Measurements from ENCODE around the gene ENTPD6. TPM values are rescaled to one million over a fixed set of nuclear protein-coding genes. Genes with fewer than 3 reads are reported as not detected.
"Not testable (repeated sequence)": the region's sequence is repeated elsewhere in the genome, so short reads cannot be mapped to it uniquely, and the experiment has no call there.

The ENTPD6 gene
- total RNA-seq, 2 experiments from 2014 or later, result 33.8 to 45.6 TPM

DNA sequence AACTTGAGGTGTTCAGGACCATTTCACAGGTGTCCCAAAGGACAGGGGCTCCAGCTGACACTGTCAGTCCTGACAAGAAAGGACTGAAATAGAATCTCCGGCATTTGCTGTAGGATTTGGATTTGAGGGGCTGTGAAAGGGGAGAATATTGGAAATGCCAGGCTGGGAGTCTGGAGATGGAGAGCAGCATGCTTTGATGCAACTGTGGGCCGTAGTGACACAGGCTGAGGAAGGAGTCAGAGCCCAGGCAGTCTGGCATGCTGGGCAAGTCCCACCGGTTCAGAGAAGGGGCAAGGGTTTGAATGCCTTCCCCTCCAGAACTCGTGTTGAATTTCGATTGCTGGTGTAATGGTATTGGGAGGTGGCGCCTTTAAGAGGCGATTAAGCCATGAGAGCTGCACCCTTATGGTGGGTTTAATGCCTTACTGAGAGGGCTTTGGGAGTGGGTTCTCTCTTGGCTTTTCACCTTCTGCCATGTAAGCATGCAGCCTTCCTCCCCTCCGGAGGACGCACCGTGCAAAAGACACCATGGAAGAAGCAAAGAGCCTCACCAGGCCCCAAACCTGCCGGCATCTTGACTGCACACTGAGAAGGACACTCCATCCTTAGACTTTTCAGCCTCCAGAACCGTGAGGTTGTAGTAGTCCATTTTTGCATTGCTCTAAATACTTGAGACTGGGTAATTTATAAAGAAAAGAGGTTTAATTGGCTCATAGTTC lies 43.0 kb downstream of the ENTPD6 start:
- POLR2A ChIA-PET, result no interaction called here
- DNase-seq, result no peak
- H3K4me1 Mint-ChIP-seq, result peaks cover 14% of the 10 kb centered on the region
- CTCF ChIA-PET, result interaction anchor here (1.5 kb wide), 1 partner anchor 12 kb away, joined by 5 read pairs; no protein-coding TSS in a partner anchor
- H3K36me3 Mint-ChIP-seq (ENCODE audit: low read depth), result no peaks in the 10 kb centered on the region
- H3K27ac Mint-ChIP-seq, result no peak overlapping the region
- H3K9me3 Mint-ChIP-seq, result no peaks in the 10 kb centered on the region
- H3K27me3 Mint-ChIP-seq, result peaks cover 14% of the 10 kb centered on the region
- no peak overlapping the region for H3K4me3 Mint-ChIP-seq

DNA sequence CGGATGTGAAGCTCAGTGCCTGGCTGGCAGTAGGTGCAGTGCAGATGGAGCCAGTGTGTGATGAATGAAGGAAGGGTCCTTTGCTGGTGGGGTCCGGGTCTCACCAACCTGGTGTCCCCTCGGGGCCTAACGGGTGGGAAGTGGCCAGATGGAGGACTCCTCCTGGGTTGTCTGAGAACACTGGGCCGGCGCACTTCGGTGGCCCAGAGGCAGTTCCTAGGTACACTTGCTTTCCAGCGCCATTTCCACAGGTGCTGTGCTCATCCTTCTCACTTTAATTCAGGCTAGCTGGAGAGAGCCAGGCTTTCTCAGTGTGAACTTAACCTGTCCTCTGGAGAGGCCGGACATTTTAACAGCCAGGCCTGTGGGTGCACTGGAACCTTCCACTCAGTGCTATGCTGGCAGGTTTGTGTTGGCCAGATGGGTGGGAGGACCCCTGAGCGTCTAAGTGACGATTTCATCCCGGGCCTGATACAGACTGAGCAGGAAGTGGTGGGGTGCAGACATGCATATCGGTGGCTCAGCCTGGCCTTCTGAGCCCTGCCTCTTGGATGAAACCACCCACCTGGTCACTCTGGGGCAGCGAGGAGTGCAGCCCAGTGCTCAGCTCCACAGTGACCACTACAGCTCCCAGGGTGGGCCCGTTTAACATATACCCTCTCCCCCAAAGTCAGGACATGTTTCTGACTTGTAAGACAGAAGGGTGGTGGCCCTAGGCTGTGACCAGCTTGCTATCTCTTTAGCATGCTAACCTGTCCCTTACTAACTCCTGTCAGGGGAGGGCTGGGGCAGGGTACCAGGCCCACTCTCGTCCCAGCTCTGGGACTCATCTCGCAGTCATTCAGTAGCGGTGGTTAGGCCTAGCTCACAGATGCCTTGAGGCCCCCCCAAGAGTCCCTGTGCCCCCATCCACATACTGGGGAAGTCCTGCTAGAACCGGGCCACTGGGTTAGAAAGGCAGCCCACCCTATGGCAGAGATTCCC lies 44.2 kb downstream of the ENTPD6 start:
- Mint-ChIP-seq H3K9me3 (no peaks in the 10 kb centered on the region), H3K36me3 (ENCODE audit: low read depth) (no peaks in the 10 kb centered on the region), H3K4me3 (no peak overlapping the region), H3K4me1 (peaks cover 14% of the 10 kb centered on the region), H3K27me3 (peaks cover 15% of the 10 kb centered on the region), H3K27ac (no peak overlapping the region)
- CTCF ChIA-PET, result interaction anchor here (1.5 kb wide), 1 partner anchor 13 kb away, joined by 5 read pairs; no protein-coding TSS in a partner anchor
- DNase-seq, result no peak
- POLR2A ChIA-PET, result no interaction called here

DNA sequence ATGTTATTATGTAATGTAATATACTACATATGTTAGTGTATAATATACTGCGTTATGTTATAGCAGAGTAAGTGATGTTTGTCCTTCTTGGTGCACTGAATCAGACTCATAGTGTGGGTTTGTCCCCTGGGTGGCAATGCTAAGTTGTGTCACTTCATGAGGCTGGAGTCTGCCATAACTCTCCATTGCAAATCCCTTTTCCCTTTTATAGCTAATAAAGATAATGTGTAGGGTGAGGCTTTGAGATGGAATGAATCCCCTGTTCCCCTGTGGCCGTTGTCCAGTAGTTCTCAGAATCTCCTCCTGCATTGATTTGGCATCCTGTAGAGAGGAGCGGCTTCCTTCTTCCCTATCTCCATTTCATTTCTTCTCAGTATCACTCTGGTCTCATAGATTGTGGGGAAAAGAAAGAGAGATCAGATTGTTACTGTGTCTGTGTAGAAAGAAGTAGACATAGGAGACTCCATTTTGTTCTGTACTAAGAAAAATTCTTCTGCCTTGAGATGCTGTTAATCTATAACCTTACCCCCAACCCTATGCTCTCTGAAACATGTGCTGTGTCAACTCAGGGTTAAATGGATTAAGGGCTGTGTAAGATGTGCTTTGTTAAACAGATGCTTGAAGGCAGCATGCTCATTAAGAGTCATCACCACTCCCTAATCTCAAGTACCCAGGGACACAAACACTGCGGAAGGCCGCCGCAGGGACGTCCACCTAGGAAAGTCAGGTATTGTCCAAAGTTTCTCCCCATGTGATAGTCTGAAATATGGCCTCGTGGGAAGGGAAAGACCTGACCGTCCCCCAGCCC lies 45.5 kb downstream of the ENTPD6 start:
- CTCF ChIA-PET; H3K27ac Mint-ChIP-seq; H3K36me3 Mint-ChIP-seq (ENCODE audit: low read depth); DNase-seq; H3K4me3 Mint-ChIP-seq; H3K9me3 Mint-ChIP-seq; POLR2A ChIA-PET: not testable (repeated sequence)
- Mint-ChIP-seq H3K4me1 (peaks cover 14% of the 10 kb centered on the region), H3K27me3 (peaks cover 15% of the 10 kb centered on the region)

DNA sequence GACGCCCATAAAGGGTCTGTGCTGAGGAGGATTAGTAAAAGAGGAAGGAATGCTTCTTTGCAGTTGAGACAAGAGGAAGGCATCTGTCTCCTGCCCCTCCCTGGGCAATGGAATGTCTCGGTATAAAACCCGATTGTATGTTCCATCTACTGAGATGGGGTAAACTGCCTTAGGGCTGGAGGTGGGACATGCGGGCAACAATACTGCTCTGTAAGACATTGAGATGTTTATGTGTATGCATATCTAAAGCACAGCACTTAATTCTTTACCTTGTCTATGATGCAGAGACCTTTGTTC lies 46.1 kb downstream of the ENTPD6 start:
- H3K9me3 Mint-ChIP-seq; CTCF ChIA-PET; H3K4me3 Mint-ChIP-seq; DNase-seq; POLR2A ChIA-PET; H3K36me3 Mint-ChIP-seq (ENCODE audit: low read depth); H3K27ac Mint-ChIP-seq: not testable (repeated sequence)
- H3K4me1 Mint-ChIP-seq, result peaks cover 14% of the 10 kb centered on the region
- H3K27me3 Mint-ChIP-seq, result peaks cover 21% of the 10 kb centered on the region

DNA sequence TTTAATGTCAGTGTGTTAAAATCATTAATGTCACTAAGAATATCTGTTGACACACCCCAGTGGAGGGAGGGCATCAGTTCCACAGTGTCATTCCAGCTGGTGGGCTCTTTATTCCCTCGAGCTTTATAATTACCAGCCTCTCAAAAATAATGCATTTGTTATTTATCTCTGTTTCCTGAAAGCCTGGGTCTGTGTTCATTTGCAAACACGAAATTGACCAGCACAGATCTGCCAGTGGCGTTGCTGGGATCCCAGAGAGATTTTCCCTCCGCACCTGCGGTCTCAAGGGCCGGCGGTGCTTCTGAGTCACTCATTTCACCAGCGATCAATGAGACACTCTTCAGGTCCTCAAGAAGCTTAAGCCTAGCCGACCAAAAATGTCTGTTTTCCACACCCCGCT lies 46.7 kb downstream of the ENTPD6 start:
- Mint-ChIP-seq H3K4me1 (peaks cover 19% of the 10 kb centered on the region), H3K9me3 (no peaks in the 10 kb centered on the region), H3K36me3 (ENCODE audit: low read depth) (no peaks in the 10 kb centered on the region), H3K27ac (no peak overlapping the region), H3K27me3 (peaks cover 24% of the 10 kb centered on the region), H3K4me3 (no peak overlapping the region)
- CTCF ChIA-PET, result no interaction called here
- DNase-seq, result no peak
- POLR2A ChIA-PET, result no interaction called here

DNA sequence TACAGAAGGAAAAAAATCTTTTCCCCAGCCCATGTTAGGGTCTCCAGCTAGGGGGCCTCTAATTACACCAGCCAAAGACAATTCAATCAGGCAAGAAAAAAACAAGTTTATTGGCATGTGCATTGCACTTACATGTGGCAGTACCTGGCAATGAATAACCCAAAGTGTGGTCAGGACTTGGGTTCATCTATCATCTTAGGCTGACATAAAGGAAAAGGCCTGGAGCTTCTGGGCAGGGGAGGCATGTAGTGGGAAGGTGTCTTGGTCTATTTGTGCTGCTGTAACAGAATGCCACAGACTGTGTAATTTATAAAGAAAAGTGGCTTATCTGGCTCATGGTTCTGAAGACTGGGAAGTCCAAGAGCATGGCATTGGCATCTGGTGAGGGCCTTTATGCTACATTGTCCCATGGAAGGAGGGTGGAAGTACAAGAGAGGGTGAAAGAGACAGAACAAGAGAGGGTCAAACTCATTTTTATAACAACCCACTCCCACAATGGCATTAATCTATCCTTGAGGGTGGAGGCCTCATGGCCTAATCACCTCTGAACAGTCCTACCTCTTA lies 48.0 kb downstream of the ENTPD6 start:
- CTCF ChIA-PET, result interaction anchor here (0.6 to 1.0 kb wide), 2 partner anchors 9 to 505 kb away, joined by 3 to 5 read pairs; no protein-coding TSS in a partner anchor

DNA sequence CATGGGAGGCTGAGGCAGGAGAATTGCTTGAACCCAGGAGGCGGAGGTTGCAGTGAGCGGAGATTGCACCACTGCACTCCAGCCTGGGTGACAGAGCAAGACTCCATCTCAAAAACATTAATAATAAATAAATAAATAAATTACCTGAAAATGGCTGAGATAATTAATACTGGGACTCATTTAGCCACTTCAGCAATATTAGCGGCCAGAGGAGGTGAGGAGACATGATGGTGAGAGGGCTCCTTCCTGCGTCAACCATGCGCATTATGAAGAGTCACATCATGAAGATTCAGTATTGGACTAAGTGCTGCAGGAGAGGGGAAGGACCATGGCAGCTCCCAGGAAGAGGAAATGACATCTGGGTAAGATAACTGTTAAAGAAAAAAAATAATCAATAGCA lies 49.5 kb downstream of the ENTPD6 start:
- POLR2A ChIA-PET, result no interaction called here
- no peak overlapping the region for H3K4me3 Mint-ChIP-seq
- H3K4me1 Mint-ChIP-seq, result peaks cover 18% of the 10 kb centered on the region
- H3K9me3 Mint-ChIP-seq, result no peaks in the 10 kb centered on the region
- H3K27me3 Mint-ChIP-seq, result peaks cover 24% of the 10 kb centered on the region
- no peak for DNase-seq
- no peaks in the 10 kb centered on the region for H3K36me3 Mint-ChIP-seq (ENCODE audit: low read depth)
- no peak overlapping the region for H3K27ac Mint-ChIP-seq
- CTCF ChIA-PET, result no interaction called here

More for the DNA sequence above, 48.0 kb downstream of the ENTPD6 start:
- no peaks in the 10 kb centered on the region for H3K36me3 Mint-ChIP-seq (ENCODE audit: low read depth)
- POLR2A ChIA-PET, result no interaction called here
- no peak overlapping the region for H3K27ac Mint-ChIP-seq
- DNase-seq, result no peak
- peaks cover 8% of the 10 kb centered on the region for H3K4me1 Mint-ChIP-seq
- peaks cover 24% of the 10 kb centered on the region for H3K27me3 Mint-ChIP-seq
- no peak overlapping the region for H3K4me3 Mint-ChIP-seq
- H3K9me3 Mint-ChIP-seq, result no peaks in the 10 kb centered on the region

DNA sequence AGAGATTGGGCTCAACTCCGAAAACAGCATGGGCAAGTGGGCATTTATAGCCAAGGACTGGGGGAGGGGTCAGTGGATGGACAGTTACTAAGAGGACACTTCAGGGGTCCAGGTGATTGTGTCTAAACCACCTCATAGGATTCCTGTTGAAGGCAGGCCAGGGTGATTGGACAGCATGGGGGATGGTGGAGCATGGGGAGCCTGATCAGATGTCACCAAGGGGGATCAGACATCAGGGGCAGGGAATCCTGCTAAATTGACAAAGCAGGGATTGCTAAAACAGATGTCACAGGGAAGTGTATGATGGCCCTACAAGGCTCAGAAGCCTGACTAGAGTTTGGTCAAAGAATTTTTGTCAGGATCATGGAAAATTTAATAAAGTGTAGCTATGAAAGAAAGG lies 49.9 kb downstream of the ENTPD6 start:
- Mint-ChIP-seq H3K27me3 (peaks cover 24% of the 10 kb centered on the region), H3K36me3 (ENCODE audit: low read depth) (no peaks in the 10 kb centered on the region), H3K4me1 (peaks cover 23% of the 10 kb centered on the region), H3K27ac (no peak overlapping the region), H3K9me3 (no peaks in the 10 kb centered on the region), H3K4me3 (no peak overlapping the region)
- POLR2A ChIA-PET, result no interaction called here
- no peak for DNase-seq
- CTCF ChIA-PET, result no interaction called here

DNA sequence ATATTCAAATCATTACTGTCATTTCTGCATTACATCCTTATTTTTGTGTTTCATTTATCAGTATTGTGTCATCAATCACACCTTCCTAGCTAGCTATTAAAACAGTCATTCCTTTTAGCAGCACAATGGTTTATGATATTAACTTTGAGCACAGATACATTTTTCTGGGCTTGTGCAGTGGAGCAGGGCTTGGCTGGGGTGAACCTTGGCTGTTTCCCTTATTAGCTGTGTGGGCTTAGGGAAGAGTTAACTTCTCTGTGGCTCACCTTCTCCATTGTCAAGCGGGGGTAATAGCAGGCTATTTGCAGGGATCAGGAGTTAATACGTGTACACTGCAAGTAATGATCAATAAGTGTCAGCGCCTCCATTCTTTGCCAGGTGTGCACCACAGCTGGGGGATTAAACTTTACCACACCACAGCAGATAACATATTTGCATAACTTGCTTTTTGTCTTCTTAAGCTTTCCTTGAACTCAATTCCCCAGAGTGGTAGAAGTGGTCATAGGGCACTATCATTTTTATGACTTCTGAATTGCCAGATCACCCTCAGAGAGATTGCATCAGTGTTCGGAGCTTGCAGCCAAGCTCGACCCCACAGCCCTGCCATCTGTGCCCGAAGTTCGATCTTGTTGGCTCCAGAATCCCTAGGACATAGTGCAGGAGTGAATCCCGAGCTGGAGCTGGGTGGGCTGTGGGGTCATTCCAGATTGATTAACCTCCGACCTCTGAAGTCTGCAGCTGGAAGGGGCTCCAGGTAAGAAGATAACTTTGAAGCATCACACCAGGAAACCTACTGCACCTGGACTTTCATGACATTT lies 50.9 kb downstream of the ENTPD6 start:
- Mint-ChIP-seq H3K36me3 (ENCODE audit: low read depth) (peaks cover 6% of the 10 kb centered on the region), H3K4me1 (peaks cover 31% of the 10 kb centered on the region), H3K4me3 (peak overlapping the region; percentile 91), H3K27me3 (peaks cover 20% of the 10 kb centered on the region), H3K27ac (no peak overlapping the region), H3K9me3 (no peaks in the 10 kb centered on the region)
- POLR2A ChIA-PET, result no interaction called here
- DNase-seq, result no peak
- CTCF ChIA-PET, result interaction anchor here (1.4 to 1.7 kb wide), 3 partner anchors 12 to 23 kb away, joined by 3 to 4 read pairs (median 4); no protein-coding TSS in a partner anchor

DNA sequence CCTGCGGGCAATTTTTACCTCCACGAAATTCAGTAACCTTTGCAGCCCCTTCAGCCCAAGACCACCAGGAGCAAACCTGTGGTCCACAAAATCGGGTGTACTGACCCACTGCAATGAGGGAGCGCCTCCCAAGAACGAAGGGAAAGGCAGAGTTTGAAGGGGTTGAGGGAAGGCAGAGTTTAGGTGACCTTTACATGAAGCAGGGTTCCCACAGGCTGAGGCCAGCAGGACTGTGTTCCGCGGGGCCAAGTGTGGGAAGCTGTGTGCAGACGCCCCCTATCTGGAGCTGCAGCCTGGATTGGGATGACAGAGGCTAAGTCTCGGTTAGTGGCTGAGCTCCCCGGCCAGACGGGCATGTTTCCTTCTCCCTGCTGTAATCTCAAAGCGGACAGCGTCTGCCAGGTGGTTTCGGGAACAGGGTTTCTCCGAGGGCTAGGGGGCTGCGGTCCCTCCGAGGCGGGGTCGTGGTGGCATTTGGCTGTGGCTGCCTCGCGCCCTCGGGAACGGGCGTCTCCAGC lies 51.5 kb downstream of the ENTPD6 start:
- Mint-ChIP-seq H3K4me1 (peaks cover 37% of the 10 kb centered on the region), H3K4me3 (peak overlapping the region; percentile 91), H3K27ac (peak overlapping the region; percentile 52), H3K36me3 (ENCODE audit: low read depth) (peaks cover 7% of the 10 kb centered on the region), H3K27me3 (peaks cover 17% of the 10 kb centered on the region), H3K9me3 (no peaks in the 10 kb centered on the region)
- DNase-seq, result no peak
- ChIA-PET CTCF (interaction anchor here (1.4 to 1.7 kb wide), 3 partner anchors 11 to 22 kb away, joined by 3 to 4 read pairs (median 4); no protein-coding TSS in a partner anchor), POLR2A (no interaction called here)

DNA sequence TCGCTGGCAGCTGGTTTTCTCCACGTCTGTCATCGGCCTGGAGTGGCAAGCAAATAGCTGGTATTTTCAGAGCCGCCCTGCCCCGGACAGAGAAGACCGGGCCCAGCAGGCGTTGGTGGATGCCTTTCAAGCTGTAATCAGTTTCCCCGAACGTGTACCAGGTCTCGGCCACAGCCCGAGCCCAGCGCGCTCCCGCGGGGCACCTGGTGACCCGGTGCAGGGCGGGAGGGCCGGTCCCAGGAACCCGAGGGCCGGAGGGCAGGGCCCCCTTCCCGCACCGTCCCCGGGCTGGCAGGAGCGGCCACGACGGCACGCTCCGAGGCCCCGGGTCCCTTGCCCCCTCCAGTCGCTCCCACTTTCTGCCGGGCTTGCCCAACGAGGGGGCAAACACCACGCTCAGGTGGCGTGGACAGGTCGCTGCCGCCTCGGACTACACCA lies 52.0 kb downstream of the ENTPD6 start:
- CTCF ChIA-PET, result interaction anchor here (1.4 to 1.7 kb wide), 3 partner anchors 11 to 22 kb away, joined by 3 to 4 read pairs (median 4); no protein-coding TSS in a partner anchor
- Mint-ChIP-seq H3K9me3 (no peaks in the 10 kb centered on the region), H3K27me3 (peaks cover 12% of the 10 kb centered on the region), H3K4me3 (peak overlapping the region; percentile 91), H3K27ac (no peak overlapping the region), H3K36me3 (ENCODE audit: low read depth) (peaks cover 9% of the 10 kb centered on the region), H3K4me1 (peaks cover 39% of the 10 kb centered on the region)
- no peak for DNase-seq
- POLR2A ChIA-PET, result no interaction called here

Data from activated CD4-positive, alpha-beta T cell treated with anti-CD3 and anti-CD28 coated beads, Interleukin-2, amount 10 ng/mL, durations not matched to agents 7 days and 5 days (primary cell).